Mammary epithelial cell (primary cell): ENCODE measurements around the gene FUOM.

Source experiments
- CTCF ChIP-seq, 2 donors: IDR thresholded peaks in 1 of 2; conservative IDR thresholded peaks in 1 of 2; 2 replicates each; pipeline ENCODE4 v1.5.1; 2011 to 2012; ENCODE audit warnings: inconsistent platforms in 2 of 2, low read length in 2 of 2, mild to moderate bottlenecking in 2 of 2, control low read depth in 1 of 2, low read depth in 1 of 2; ENCODE audit not compliant: insufficient read depth in 1 of 2; ENCODE audit errors: extremely low read depth in 1 of 2
- EZH2 ChIP-seq: IDR thresholded peaks from 2 replicates; pipeline ENCODE4 v1.6.1; 2012; ENCODE audit warnings: low read length, inconsistent platforms, borderline replicate concordance

DNA sequence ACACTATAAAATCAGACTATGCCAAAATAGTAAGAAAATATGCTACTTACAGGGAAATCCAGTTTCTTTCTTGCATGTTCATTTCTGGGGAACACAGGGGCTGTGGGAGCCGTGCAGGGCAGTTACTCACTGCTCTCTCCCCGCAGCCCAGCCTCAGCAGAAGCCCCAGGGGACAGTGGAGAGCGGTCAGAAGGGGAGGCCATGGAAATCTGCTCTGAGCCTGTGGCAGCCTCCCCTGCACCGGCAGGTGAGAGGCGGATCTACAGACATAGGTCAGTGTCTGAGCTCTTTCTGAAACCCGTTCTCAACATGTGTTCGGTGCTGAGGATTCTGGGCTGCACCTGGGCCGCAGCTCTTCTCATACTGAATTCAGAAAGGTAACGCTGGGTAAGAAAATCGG is 46.2 kb downstream of the FUOM start:
- TF ChIP-seq CTCF (conservative IDR thresholded peaks at IDR 0.05 in 1 of 2, IDR thresholded peaks at IDR 0.05 in 1 of 2; ENCODE audit: extremely low read depth in 1 of 2, insufficient read depth in 1 of 2, low read depth in 1 of 2, low read length in 2 of 2) (no peak), EZH2 (no peak)
